Stimulated activated CD8-positive, alpha-beta memory T cell treated with anti-CD3 and anti-CD28 coated beads, Interleukin-7, amount 100 ng/mL, for 24 hours (primary cell): ENCODE data around the gene MORN5.

ENCODE experiments used
- DNase-seq: peaks from one replicate; pipeline ENCODE4 v3.0.0-alpha.2; 2020; ENCODE audit warnings: low read depth

MORN5 gene

DNA sequence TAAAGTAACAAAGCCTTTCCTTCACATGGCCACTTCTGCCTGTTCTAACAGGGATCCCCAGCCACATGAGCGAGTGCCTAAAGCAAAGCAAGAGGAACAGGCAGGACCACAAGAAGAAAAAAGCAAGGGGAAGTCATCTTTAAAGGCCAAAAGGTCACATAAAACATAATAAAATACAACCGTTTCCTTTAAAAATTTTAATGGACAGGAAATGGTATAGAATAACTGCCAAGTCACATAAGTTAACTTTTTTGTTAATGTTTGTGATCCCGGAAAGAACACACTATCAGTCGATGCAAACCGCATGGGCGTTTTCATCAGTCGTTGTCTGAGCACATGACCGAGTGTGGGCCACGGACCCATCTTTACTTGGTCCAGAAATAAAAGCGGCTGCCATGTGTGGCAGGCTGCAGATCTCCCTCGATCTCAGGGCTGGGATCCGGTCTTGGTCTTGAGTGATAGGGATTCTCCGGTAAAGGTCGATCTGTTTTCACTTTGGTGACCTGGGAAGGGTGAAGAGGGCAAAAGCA lies 15.8 kb upstream of the MORN5 start:
- DNase-seq: no peak

DNA sequence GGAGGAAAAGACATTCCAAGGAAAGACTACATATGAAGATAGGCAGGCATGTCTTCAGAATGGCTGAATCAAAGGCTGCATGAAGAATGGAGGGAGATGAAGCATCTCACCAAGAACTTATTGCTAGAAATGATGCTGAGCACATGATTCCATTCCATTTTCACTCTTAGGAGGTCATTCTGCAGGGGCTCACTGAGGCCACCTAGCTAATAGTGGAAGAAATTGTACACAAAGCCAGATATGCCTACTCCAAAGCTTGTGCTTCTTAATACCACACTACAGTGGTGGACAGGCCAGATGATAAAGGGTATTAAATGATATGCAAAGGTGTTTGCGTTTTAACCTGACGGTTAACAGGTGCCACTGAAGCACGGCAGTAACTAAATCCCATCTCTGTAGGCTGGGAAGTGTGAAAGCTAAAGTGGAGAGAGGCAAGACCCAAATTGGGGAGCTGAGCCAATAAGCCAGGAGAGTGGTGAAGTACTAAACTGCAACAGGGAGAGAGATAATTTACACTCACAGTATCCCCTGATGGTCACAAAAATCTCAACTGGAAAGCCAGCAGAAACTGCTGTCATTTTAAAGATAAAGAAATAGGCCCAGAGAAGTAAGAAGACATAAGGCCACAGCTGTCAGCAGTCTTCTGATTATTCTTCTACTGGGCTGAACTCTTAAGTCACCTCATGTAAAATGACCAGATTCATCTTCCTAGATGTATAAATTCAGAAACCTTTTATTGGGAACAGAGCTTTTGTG lies 14.7 kb upstream of the MORN5 start:
- DNase-seq: no peak

DNA sequence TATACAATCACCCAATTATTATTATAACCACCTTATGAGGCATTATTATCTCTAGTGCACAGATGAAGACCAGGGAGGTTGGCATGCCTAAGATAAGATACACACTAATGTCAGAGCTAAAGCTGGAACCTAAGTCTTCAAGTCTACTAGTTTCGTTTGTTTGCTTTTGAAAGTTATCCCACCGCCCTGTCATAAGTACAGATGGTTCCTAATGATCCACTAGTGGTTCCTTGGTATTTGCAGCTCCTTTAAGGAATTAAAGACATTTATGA lies 14.2 kb upstream of the MORN5 start:
- no peak for DNase-seq

DNA sequence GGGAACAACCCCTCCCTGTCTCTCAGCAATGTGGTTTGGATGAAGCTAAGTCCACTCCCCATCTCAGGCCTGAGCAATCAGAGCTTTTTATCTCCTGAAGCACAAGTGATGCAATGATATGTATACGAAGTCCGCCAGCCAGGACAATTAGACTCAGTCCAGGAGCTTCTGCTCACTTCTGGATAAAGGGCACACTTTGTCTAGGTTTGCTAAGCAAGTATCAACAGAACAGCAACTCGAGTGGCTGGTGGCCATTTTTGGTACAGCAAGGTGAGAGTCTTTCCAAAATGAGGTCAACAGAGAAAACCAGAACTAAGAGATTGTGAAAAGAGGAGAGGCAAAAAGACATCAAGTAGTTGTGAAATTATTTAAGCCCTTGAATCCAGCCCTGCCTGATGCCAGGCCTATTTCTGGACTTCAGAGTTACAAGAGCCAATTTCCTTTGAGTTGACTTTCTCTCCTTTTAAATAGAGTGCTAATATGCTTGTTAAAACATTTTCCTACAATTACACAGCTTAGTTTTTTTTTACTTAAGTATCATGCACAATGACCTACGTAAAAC lies 8.4 kb upstream of the MORN5 start:
- DNase-seq: no peak

DNA sequence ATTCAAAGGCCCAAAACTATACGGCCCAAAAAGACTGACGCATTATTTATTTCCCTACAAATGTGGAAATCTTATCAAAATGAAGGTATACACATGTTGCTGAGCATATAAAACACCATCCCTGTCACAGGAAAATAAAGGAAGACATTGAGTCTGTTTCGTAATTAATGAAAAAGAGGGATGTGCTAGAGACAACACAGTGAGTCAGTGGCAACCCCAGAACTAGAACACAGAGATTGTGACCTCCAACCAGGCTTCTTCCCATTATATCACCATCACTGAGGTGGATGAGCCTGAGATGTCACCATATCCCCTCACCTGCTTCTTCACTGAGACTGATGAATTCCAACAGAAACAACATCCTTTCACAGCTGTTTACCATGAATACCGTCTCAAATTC lies 3.9 kb upstream of the MORN5 start:
- DNase-seq: no peak

DNA sequence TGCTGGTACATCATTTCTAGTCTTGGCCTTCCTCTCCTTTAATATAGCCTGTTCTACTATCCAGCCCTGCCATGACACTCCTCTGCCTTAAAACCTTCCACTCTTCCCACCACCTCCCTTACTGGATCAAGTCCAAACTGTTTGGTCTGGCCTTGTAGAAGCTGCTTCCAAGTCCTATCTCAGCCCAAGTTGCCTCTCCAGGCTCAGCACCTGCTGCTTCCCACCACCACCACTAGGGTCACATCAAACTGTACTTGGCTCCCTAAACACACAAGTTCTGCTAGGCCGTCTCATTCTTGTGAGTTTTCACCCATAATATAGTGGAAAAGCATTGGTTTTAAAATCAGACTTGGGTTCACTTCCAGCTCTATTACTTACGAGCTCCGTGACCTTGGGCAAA lies 1.5 kb upstream of the MORN5 start:
- DNase-seq: no peak

DNA sequence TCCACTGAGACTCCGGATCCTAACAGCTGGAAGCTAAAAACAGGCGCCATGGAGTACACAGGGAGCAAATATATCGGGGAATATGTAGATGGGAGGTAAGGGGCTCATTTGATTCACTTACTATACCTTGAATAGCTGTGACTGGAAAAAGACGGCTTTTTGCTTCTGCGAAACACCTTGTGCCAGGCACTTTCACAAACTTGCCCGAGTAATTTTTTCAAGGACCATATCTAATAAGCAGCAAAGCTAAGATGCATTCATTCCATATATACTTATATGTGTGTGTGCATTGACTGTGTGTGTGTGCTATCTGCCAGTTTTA lies 178 bp downstream of the MORN5 start:
- no peak for DNase-seq

DNA sequence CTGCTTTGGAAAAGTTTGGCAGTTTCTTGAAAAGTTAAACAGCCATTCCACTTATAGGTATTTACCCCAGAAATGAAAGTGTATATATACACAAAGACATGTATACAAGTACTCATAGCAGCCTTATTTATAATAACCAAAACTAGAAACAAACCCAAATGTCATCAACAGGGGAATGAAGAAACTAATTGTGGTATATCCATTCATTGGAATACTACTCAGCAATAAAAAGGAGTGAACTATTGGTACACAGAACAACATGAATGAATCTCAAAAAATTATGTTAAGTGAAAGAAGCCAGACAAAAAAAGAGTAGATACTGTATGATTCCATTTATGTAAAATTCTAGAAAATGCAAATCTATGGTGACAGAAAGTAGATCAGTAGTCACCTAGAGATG lies 2.7 kb downstream of the MORN5 start:
- no peak for DNase-seq

DNA sequence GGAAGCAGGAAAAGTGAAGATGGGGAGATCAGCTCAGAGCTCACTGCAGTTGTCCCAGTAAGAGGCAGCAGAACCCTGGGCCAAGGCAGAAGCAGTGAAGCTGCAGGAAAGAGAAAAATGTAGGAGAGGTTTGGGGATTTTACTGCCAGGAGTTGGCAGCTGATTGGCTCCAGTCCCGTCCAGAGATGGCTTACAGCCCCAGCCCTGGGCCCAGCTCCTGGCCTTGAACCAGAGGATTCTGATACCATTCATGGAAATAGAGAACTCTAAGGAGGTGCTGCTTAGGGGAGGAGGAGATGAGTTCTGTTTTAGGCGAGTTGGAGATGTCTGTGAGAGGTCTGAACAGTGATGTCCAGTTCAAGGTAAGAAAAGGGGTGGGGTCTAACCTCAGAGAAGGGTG lies 4.6 kb downstream of the MORN5 start:
- no peak for DNase-seq

DNA sequence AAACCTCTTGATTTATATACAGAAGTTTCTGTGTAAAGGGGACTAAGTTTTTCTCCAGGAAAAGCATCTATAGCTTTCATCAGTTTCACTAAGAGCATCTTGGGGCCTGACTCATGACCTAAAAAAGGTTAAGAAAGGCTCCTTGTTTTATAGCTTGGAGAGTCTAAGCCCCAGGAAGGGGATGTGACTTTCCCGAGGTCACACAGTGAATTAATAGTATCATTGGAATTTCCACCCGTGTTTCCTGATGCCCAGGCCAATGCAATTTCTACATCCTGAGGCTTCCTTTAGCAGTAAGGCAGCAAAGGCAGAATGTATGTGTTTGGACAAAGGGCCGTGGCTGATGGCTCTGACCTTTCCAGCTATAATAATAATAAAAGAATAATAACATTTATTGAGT lies 8.6 kb downstream of the MORN5 start:
- no peak for DNase-seq

DNA sequence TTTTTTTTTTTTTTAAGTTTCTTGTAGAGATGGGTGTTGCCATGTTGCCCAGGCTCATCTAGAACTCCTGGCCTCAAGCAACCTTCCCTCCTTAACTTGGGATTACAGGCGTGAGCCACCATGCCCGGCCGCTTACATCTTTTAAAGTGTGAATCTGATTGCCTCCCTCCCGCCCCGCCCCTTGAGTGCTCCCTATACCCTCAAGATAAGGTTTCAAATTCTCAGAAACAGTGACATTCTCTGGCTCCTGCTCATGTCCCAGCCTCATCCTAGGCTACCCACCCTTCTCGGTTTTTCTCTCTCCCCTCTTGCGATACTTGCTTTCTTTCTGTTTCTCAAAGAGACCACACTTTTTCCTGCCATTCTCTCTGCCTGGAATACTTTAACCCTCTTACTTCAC lies 12.4 kb downstream of the MORN5 start:
- DNase-seq: no peak

DNA sequence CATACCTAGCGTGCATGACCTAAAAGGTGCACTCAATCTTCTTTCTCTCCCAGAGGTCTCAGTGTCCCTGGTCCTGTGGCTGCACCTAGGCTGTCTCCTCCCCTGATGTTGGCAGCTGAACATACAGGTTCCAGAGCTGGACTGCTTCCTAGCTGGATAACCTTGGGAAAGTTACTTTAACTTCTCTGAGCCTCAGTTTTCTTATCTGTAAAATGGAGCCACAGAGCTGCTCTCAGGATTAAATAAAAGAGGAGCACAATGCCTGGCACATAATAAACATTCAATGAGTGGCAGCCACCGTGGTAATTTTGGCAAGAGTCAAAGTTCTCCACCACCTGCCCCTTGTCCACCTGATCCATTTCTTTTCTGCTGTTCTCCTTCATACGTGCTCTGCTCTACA lies 14.0 kb downstream of the MORN5 start:
- DNase-seq: no peak

DNA sequence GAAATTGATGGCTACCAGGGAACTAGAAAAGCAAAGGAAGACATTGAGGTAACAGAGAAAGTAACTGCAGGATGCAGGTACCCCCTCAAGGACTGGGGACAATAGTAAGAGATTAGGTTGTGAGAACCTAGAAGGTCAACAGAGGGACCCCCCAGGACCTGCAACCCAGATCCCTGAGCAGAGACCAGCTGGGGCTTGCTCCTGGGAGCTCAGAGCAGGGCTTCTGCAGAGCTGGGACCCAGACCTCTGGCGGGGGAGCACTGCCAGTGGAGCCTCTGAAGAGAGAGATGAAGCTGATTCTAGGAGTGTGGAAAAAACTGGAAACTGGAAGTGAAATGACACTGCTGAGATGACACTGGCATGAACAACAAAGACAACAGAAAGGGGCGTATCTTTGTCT lies 17.2 kb downstream of the MORN5 start:
- no peak for DNase-seq

DNA sequence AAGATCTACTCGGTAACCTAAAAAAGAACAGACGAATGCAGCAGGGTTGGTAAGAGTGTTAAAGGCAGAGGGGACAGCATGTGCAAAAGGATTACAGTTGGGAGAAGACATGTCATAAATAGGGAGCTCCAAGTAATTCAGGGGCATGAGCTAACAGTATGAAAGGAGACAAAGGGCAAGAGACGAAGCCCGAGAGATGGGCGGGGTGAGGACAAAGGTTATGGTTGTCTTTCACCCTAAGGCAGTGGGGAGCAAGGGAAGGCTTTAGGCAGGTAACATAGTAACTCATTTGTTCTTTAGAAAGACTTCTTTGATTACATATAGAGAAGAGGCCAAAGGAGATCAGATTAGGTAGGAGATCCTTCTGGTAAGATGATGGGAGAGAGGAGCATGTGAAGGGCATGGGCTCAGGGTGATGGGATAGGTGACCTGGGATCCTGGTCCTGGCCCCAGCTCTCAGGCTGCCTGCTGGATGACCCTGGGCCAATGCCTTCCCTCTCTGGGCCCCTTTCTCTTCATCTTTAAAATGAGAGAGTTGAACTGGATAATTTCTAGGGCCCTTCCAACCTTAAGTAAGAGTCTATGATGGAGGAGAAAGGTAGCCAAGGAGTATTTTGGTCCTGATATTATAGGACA lies 19.5 kb downstream of the MORN5 start:
- DNase-seq: no peak

DNA sequence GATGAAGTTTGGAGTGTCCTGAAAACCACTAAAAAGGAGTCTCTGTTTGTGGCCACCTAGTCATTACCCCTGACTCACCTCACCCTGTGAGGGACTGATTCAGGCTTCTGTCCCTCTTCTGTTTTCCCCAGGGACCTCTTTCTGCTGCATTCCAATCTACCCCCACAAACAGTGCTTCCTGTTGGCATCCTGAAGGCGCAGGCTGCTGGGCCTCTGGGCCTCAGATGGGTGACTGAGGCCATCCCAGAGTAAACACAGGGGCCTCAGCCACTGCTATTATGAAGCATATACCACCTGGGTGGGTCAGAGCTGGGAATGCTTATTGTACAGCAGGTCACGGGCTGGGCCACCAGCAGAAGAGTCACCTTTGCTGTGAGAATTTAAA lies 20.0 kb downstream of the MORN5 start:
- no peak for DNase-seq

DNA sequence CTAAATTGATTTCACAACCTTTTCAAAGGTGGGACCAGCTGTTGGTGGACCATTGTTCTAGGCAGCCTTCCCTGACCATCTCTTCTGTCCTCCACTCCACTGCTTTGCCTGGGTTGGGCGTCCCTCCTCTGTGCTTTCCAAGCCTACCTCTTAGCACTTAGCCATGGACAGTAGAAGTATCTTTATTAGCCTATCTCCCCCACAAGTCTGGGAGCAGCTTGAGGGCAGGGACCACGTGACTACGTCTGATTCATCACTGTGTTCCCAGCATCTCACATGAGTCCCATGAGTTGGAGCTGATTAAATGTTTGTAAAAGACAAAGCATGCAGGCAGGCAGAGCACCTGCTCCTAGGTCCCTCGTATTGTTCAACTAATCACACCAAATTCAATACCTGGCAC lies 20.9 kb downstream of the MORN5 start:
- DNase-seq: no peak

DNA sequence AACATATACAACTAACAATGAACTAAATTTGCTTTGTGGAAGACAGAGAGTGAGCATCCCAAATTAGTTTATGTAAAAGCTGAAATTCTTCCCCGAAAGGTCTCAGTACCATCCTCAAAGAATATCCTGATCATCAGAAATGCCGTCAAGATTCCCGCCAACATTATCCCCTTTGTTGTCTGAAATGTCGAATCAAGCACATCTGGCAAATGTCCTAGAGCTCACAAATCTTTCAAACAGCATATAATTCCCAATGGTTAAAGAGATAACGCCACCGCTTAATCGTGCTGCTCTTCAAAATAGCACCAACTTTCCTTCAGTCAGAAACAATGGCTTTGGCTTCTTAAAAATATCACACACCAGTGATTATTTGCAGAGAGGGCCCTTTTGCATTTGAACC lies 23.8 kb downstream of the MORN5 start:
- no peak for DNase-seq

DNA sequence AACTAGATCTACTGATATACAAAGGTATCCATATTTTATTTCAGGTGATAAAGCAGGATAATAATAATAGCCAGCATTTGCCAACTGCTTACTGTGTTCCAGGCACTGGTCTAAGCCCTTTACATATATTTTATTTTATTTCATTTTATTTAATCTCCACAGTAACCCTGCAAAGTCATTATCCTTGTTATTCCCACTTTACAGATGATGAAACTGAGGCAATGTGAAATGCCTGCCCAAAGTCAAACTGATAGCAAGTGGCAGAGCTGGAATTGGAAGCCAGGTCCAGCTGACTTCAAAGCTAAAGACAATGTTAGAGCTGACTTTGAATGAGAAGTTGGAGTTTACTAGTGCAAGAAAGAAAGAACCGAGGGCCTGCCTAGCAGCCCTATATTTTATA lies 24.8 kb downstream of the MORN5 start:
- DNase-seq: no peak

DNA sequence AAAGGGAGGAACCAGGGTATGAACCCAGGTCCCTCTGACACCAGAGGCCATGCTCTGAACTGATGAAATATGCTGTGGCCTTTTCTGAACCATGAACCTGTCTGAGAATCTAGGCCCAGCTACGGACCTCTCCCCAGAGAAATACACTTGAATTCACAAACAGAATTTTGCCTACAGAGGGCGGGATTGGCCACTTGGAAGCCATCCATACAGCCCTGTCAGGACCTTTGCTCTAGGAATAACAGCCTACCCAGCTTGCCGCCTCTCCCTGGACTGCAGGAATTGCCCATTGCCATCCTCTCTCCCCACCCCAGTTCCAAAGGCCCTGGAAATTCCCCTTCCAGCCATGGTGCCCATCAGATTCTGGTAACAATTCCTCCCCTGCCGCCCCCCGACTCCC lies 26.6 kb downstream of the MORN5 start:
- DNase-seq: no peak

DNA sequence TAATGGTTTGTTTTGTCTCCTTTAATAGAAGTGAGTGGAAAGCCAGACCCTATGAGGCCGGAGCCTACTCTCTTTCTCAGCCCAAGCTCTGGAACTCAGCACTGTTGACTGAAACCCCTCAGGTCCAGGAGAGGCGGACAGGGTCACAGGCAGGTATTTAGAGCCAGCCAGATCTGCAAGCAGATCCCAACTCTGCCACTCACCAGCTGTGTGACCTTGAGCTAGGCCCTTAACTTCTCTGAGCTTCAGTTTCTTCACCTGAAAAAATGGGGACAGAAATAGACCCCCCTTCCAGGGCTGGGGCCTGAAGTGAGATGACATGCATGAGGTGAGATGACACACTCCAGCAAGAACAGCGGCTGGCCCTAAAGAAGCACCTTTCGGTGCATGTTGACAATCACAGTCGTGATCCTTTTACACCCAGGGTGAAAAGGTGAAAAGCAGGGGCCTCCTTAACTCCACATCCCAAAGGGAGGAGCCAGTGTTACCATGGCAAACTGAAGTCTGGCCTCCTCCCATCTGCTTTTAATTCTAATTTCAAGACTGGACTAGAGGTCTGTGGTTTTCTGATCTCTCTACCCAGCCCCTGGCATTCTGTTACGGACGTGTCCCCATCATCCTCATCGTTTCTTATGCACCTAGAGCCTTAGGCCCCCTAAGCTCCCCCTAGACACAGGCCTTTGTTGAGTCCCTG lies 27.2 kb downstream of the MORN5 start:
- DNase-seq: no peak

DNA sequence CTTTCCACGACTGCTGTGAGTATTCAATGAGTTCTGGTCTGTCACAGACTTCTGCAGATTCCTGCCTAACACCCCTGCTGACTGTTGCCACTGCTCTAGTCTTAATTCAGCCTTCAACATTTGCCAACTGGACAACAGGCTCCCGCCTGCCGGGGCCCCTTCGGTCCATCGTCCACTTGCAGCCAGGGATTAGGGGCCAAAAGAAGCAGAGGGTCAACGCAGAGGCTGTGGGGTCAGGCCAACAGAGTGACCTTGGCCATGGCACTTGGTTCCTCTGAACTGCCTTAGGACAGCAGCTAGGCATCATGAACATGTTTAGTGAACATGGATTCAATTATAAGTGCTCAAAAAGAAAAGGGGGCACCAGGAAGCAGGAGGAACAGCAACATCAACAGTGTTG lies 28.7 kb downstream of the MORN5 start:
- no peak for DNase-seq

DNA sequence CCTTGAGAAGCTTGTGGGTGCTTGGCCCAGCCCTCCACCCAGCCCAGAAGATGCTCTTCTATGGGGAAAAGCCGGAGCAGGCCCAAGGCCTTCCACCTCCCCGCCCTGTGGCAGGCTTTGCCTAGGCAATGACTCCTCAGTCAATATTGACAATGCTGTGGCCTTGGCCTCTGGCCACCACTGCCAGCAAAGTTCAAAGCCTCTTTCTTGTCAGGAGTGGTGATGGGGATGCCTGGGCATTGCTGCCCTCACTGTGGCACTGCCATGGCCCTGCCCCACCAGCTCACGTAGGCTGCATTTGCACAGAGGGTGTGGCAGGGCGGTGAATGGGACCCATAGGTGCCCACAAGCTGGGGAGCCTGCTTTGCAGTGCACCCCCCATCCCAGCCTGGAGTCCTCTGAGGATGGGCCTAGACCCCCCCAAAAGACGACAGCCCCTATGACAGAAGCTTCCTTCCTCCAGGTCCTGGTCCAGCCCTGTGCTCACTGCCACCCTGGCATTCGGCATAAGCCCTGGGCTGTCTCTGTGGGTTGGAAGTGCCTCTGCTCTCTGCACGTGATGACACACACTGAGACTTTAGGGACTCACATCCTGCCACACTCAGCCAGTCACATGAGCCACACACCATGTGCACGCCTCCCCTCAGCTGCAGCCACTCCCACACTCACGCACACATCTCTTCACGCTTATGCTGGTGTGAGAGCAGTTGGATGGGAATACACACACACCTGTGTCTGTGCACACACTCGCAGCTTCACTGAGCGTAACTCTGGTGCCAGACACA lies 31.1 kb downstream of the MORN5 start:
- no peak for DNase-seq

DNA sequence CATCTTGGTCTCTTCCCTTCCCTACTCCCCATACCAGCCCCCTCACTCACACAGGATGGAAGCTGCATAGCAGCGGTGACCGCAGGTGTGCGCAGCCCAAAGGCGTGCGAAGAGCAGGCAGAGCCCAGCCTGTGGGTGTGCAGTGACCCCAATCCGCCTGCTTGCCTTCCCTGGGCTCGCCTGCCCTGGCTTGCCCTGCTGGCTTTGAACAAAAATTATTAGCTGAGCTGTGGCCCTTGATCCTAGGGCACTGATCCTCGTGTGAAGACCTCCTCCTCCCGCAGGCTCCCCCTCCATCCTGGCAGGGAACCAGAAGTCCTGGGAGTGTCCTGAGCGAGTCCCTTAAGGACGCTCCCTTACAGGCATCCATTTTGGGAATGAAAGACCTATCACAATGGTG lies 31.9 kb downstream of the MORN5 start:
- no peak for DNase-seq
